PC-3 (cell line): ENCODE measurements around the gene RAB34. TPM values are rescaled to one million over a fixed set of nuclear protein-coding genes. Genes with fewer than 3 reads are reported as not detected.

ENCODE experiments used
- ATAC-seq: fragments of 200-7000 bp; cut with Tn5 transposase; 2 replicates; pipeline ENCODE4 v1.9.1; 2020; ENCODE audit warnings: mild to moderate bottlenecking, moderate library complexity
- BruUV-seq: library from RNA; stranded (reverse); fragments of 400-500 nt; replicated peaks from 2 replicates; lab custom pipeline; 2021; lab: Mats Ljungman, UMichigan
- CTCF ChIA-PET: fragments of 300-600 bp; sonication (Branson Sonifier 250); formaldehyde crosslinking; loops from one replicate; lab custom pipeline; 2022; ENCODE audit warnings: antibody characterized with exemption; lab: Charles Lee
- POLR2A ChIA-PET: fragments of 300-600 bp; sonication (Branson Sonifier 250); formaldehyde crosslinking; loops from one replicate; lab custom pipeline; 2022; ENCODE audit warnings: antibody characterized with exemption; ENCODE audit not compliant: unreplicated experiment; lab: Charles Lee
- DNase-seq: peaks from one replicate; pipeline ENCODE4 v3.0.0-alpha.2; 2015
- H2AFZ ChIP-seq: fragments of 300-600 bp; sonication (generic); 2 replicates; pipeline ENCODE4 v1.6.0; 2016; ENCODE audit warnings: antibody characterized with exemption, low read length
- H3F3A ChIP-seq: fragments of 300-600 bp; sonication (generic); one replicate; pipeline ENCODE4 v1.6.0; 2017; ENCODE audit warnings: antibody characterized with exemption, low read length, control low read depth, mild to moderate bottlenecking; ENCODE audit not compliant: unreplicated experiment
- H3K27ac ChIP-seq: fragments of 300-600 bp; sonication (generic); 2 replicates; pipeline ENCODE4 v1.5.1; 2016; ENCODE audit warnings: mild to moderate bottlenecking, low read length
- H3K27me3 ChIP-seq: fragments of 300-600 bp; sonication (generic); 2 replicates; pipeline ENCODE4 v1.6.1; 2016; ENCODE audit warnings: low read length, mixed read lengths
- H3K36me3 ChIP-seq: fragments of 300-600 bp; sonication (generic); 2 replicates; pipeline ENCODE4 v1.6.1; 2016; ENCODE audit warnings: low read depth, mixed run types, low read length, mixed read lengths
- H3K4me1 ChIP-seq: fragments of 300-600 bp; sonication (generic); 2 replicates; pipeline ENCODE4 v1.5.1; 2016; ENCODE audit warnings: low read length; ENCODE audit not compliant: insufficient read depth
- H3K4me2 ChIP-seq: fragments of 300-600 bp; sonication (generic); 2 replicates; pipeline ENCODE4 v1.6.0; 2016; ENCODE audit warnings: low read length
- H3K4me3 ChIP-seq: fragments of 300-600 bp; sonication (generic); 2 replicates; pipeline ENCODE4 v1.5.1; 2016; ENCODE audit warnings: mild to moderate bottlenecking, low read length, mixed read lengths
- H3K79me2 ChIP-seq: fragments of 300-600 bp; sonication (generic); 2 replicates; pipeline ENCODE4 v1.6.1; 2017; ENCODE audit warnings: low read length, mixed read lengths
- H3K9ac ChIP-seq: fragments of 300-600 bp; sonication (generic); 2 replicates; pipeline ENCODE4 v1.6.0; 2016; ENCODE audit warnings: mild to moderate bottlenecking, low read length
- H3K9me2 ChIP-seq: fragments of 300-600 bp; sonication (generic); replicated peaks from 2 replicates; pipeline ENCODE4 v1.6.1; 2016; ENCODE audit warnings: mixed run types, low read length, mixed read lengths
- H3K9me3 ChIP-seq: fragments of 300-600 bp; sonication (generic); 2 replicates; pipeline ENCODE4 v1.6.1; 2016; ENCODE audit warnings: low read length, mixed read lengths
- H4K20me1 ChIP-seq: fragments of 300-600 bp; sonication (generic); 2 replicates; pipeline ENCODE4 v1.6.1; 2016; ENCODE audit warnings: low read length, mixed read lengths
- EZH2 ChIP-seq: fragments of 300-600 bp; sonication (generic); IDR thresholded peaks from one replicate; pipeline ENCODE4 v1.6.1; 2017; ENCODE audit warnings: antibody characterized with exemption, mild to moderate bottlenecking, low read length; ENCODE audit not compliant: unreplicated experiment
- EZH2phosphoT487 ChIP-seq: fragments of 300-600 bp; sonication (generic); IDR thresholded peaks from 2 replicates; pipeline ENCODE4 v1.6.1; 2018; ENCODE audit warnings: mild to moderate bottlenecking, antibody characterized with exemption, low read length, borderline replicate concordance
- intact Hi-C: fragments of 100-400 bp; cut with micrococcal nuclease; formaldehyde crosslinking; loops from 2 replicates; pipeline ENCODE4 v1.9.0; 2023
- total RNA-seq: library from RNA; depleted of rRNA; stranded (reverse); fragments of >200 nt; gene quantifications from 2 replicates; pipeline ENCODE4 v1.2.3, GENCODE V29; 2014
- TF ChIP-seq, protein P1 (sequence below): fragments of 300-600 bp; sonication (generic); conservative IDR thresholded peaks from 2 replicates; pipeline ENCODE4 v1.5.1; 2017; ENCODE audit warnings: antibody characterized with exemption, low read depth, mild to moderate bottlenecking, low read length

RAB34 gene
- total RNA-seq, 1 experiment from 2014 or later, result 211 TPM

DNA sequence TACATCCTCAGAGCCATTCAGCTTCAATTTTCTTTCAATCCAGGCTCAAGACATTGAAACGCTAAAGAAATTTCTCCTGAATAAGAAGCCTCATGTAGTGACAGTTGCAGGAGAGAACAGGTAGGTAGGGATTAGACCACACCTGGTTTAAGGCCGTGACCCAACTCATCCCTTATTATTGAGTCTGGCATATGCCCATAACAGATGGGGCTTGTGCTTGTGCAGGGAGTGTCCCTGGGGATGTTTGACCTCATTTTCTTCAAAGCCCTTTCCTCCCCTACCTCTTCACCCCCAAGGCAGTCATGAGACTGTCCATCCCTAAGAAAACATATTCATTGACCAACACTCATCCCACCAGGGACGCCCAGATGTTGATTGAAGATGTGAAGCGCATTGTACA is 31.4 kb downstream of the RAB34 start:
- Histone ChIP-seq H3K4me2 (no peak overlapping the region), H3F3A (no peaks in the 10 kb centered on the region), H2AFZ (no peak overlapping the region), H3K9ac (no peak overlapping the region), H3K27ac (no peak overlapping the region), H3K4me1 (no peaks in the 10 kb centered on the region), H3K4me3 (no peak overlapping the region), H3K27me3 (no peaks in the 10 kb centered on the region), H3K9me2 (no peaks in the 10 kb centered on the region), H3K9me3 (no peaks in the 10 kb centered on the region), H3K79me2 (no peaks in the 10 kb centered on the region), H4K20me1 (no peaks in the 10 kb centered on the region), H3K36me3 (peaks cover 60% of the 10 kb centered on the region)
- BruUV-seq, result no TSS peak
- no peak for ATAC-seq
- POLR2A ChIA-PET, result no interaction called here
- CTCF ChIA-PET, result no interaction called here
- TF ChIP-seq EZH2phosphoT487, result no peak
- TF ChIP-seq, protein P1, sequence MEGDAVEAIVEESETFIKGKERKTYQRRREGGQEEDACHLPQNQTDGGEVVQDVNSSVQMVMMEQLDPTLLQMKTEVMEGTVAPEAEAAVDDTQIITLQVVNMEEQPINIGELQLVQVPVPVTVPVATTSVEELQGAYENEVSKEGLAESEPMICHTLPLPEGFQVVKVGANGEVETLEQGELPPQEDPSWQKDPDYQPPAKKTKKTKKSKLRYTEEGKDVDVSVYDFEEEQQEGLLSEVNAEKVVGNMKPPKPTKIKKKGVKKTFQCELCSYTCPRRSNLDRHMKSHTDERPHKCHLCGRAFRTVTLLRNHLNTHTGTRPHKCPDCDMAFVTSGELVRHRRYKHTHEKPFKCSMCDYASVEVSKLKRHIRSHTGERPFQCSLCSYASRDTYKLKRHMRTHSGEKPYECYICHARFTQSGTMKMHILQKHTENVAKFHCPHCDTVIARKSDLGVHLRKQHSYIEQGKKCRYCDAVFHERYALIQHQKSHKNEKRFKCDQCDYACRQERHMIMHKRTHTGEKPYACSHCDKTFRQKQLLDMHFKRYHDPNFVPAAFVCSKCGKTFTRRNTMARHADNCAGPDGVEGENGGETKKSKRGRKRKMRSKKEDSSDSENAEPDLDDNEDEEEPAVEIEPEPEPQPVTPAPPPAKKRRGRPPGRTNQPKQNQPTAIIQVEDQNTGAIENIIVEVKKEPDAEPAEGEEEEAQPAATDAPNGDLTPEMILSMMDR, result no peak
- intact Hi-C loops, result no loop called here
- no peak for DNase-seq

- Histone ChIP-seq H3K9ac (no peak overlapping the region), H3F3A (no peaks in the 10 kb centered on the region), H3K36me3 (peaks cover 56% of the 10 kb centered on the region), H3K27me3 (no peaks in the 10 kb centered on the region), H2AFZ (no peak overlapping the region), H3K9me3 (no peaks in the 10 kb centered on the region), H4K20me1 (no peaks in the 10 kb centered on the region), H3K79me2 (no peaks in the 10 kb centered on the region), H3K9me2 (no peaks in the 10 kb centered on the region), H3K4me3 (no peak overlapping the region), H3K27ac (no peak overlapping the region), H3K4me2 (no peak overlapping the region), H3K4me1 (no peaks in the 10 kb centered on the region)
- DNase-seq (no peak), ATAC-seq (no peak)
- intact Hi-C loops, result no loop called here
- POLR2A ChIA-PET, result no interaction called here
- no peak for TF ChIP-seq EZH2phosphoT487
- TF ChIP-seq, protein P1, result no peak
- TF ChIP-seq EZH2, result no peak
- no TSS peak for BruUV-seq
- CTCF ChIA-PET, result no interaction called here
Observed at GRCh38 chr17:28685366-28685765, 32.3 kb downstream of the RAB34 start.

- TF ChIP-seq EZH2phosphoT487 (no peak), EZH2 (no peak)
- TF ChIP-seq, protein P1, result 0 out of 2 replicates have a peak, but pooled peaks have one; percentile 8
- Histone ChIP-seq H3K36me3 (peaks cover 53% of the 10 kb centered on the region), H3F3A (no peaks in the 10 kb centered on the region), H3K9ac (no peak overlapping the region), H2AFZ (no peak overlapping the region), H3K27ac (no peak overlapping the region), H3K79me2 (no peaks in the 10 kb centered on the region), H4K20me1 (no peaks in the 10 kb centered on the region), H3K4me1 (no peaks in the 10 kb centered on the region), H3K4me2 (no peak overlapping the region), H3K9me2 (no peaks in the 10 kb centered on the region), H3K4me3 (no peak overlapping the region), H3K27me3 (no peaks in the 10 kb centered on the region), H3K9me3 (no peaks in the 10 kb centered on the region)
- ChIA-PET POLR2A (no interaction called here), CTCF (no interaction called here)
- DNase-seq, result peak; percentile 10
- ATAC-seq, result no peak
- no TSS peak for BruUV-seq
- intact Hi-C loops, result no loop called here
Observed at GRCh38 chr17:28684963-28685362, 32.7 kb downstream of the RAB34 start.
